Neural cell (in vitro differentiated cells): ENCODE measurements around the gene SMARCA1.

Experiments
- EP300 ChIP-seq: fragments of 450-650 bp; conservative IDR thresholded peaks from 2 replicates; pipeline ENCODE4 v1.6.1; 2014; ENCODE audit warnings: antibody characterized with exemption, mild to moderate bottlenecking, moderate library complexity; ENCODE audit not compliant: poor library complexity, severe bottlenecking
- EZH2 ChIP-seq: fragments of 200-600, 300-800 bp; shearing (Covaris generic), sonication (generic); IDR thresholded peaks from 2 replicates; pipeline ENCODE4 v1.6.1; 2014; ENCODE audit warnings: antibody characterized with exemption, low read length, borderline replicate concordance, mild to moderate bottlenecking; ENCODE audit not compliant: insufficient read depth, poor library complexity, severe bottlenecking
- POLR2AphosphoS5 ChIP-seq: IDR thresholded peaks from 2 replicates; pipeline ENCODE4 v1.6.1; 2012
- SMC3 ChIP-seq: fragments of 450-650 bp; conservative IDR thresholded peaks from 2 replicates; pipeline ENCODE4 v1.6.1; 2014; ENCODE audit warnings: antibody characterized with exemption, mild to moderate bottlenecking, moderate library complexity; ENCODE audit not compliant: poor library complexity
- TF ChIP-seq, protein P1 (sequence below): fragments of 450-650 bp; IDR thresholded peaks from 2 replicates; pipeline ENCODE4 v1.5.1; 2014; ENCODE audit warnings: antibody characterized with exemption, mild to moderate bottlenecking, moderate library complexity; ENCODE audit not compliant: poor library complexity, severe bottlenecking
- TF ChIP-seq, protein P2 (sequence below): IDR thresholded peaks from 2 replicates; pipeline ENCODE4 v1.6.1; 2012; ENCODE audit warnings: borderline replicate concordance

DNA sequence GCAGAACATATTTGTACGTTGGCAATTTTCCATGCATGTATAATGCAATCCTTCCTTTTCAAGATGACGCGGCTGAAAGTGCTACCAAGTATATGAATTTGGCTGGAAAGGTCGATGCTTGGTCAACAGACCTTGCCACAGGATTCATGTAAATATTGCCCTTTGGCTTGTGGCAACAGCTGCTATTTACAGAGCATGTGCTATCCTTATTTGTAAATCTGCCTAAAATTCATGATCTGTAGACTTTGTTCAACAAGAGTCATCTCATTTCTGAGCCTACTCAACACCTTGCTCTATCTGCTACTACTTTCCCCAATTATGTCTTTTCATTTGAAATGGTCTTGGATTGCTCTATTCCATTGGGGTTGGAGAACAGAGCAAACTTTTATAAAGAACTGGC lies 1.9 kb upstream of the SMARCA1 start:
- TF ChIP-seq, protein P1, sequence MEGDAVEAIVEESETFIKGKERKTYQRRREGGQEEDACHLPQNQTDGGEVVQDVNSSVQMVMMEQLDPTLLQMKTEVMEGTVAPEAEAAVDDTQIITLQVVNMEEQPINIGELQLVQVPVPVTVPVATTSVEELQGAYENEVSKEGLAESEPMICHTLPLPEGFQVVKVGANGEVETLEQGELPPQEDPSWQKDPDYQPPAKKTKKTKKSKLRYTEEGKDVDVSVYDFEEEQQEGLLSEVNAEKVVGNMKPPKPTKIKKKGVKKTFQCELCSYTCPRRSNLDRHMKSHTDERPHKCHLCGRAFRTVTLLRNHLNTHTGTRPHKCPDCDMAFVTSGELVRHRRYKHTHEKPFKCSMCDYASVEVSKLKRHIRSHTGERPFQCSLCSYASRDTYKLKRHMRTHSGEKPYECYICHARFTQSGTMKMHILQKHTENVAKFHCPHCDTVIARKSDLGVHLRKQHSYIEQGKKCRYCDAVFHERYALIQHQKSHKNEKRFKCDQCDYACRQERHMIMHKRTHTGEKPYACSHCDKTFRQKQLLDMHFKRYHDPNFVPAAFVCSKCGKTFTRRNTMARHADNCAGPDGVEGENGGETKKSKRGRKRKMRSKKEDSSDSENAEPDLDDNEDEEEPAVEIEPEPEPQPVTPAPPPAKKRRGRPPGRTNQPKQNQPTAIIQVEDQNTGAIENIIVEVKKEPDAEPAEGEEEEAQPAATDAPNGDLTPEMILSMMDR = no peak
- TF ChIP-seq, protein P2, sequence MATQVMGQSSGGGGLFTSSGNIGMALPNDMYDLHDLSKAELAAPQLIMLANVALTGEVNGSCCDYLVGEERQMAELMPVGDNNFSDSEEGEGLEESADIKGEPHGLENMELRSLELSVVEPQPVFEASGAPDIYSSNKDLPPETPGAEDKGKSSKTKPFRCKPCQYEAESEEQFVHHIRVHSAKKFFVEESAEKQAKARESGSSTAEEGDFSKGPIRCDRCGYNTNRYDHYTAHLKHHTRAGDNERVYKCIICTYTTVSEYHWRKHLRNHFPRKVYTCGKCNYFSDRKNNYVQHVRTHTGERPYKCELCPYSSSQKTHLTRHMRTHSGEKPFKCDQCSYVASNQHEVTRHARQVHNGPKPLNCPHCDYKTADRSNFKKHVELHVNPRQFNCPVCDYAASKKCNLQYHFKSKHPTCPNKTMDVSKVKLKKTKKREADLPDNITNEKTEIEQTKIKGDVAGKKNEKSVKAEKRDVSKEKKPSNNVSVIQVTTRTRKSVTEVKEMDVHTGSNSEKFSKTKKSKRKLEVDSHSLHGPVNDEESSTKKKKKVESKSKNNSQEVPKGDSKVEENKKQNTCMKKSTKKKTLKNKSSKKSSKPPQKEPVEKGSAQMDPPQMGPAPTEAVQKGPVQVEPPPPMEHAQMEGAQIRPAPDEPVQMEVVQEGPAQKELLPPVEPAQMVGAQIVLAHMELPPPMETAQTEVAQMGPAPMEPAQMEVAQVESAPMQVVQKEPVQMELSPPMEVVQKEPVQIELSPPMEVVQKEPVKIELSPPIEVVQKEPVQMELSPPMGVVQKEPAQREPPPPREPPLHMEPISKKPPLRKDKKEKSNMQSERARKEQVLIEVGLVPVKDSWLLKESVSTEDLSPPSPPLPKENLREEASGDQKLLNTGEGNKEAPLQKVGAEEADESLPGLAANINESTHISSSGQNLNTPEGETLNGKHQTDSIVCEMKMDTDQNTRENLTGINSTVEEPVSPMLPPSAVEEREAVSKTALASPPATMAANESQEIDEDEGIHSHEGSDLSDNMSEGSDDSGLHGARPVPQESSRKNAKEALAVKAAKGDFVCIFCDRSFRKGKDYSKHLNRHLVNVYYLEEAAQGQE = no peak
- TF ChIP-seq EZH2 (no peak), EP300 (no peak), SMC3 (no peak), POLR2AphosphoS5 (no peak)
